RWPE1 (cell line): Measurements from ENCODE around the gene DUSP21.

ENCODE experiments used
- CTCF ChIA-PET: fragments of 350-600 bp; sonication (Branson Sonifier 250); formaldehyde crosslinking; extraction: SDS; loops from one replicate; lab custom pipeline; 2021; lab: Yijun Ruan, JAX
- POLR2A ChIA-PET: fragments of 400-600 bp; formaldehyde crosslinking; extraction: SDS; loops from one replicate; lab custom pipeline; 2020; ENCODE audit warnings: antibody characterized with exemption; ENCODE audit not compliant: low non-redundant PET; lab: Yijun Ruan, JAX
- DNase-seq: peaks from one replicate; pipeline ENCODE4 v3.0.0; 2012; ENCODE audit warnings: low spot score
- H3K27ac ChIP-seq: fragments of 450-650 bp; 2 replicates; pipeline ENCODE4 v1.5.1; 2017
- TF ChIP-seq, protein P1 (sequence below): fragments of 450-650 bp; conservative IDR thresholded peaks from 2 replicates; pipeline ENCODE4 v1.5.1; 2017; ENCODE audit warnings: low read depth, mild to moderate bottlenecking

The DUSP21 gene

DNA sequence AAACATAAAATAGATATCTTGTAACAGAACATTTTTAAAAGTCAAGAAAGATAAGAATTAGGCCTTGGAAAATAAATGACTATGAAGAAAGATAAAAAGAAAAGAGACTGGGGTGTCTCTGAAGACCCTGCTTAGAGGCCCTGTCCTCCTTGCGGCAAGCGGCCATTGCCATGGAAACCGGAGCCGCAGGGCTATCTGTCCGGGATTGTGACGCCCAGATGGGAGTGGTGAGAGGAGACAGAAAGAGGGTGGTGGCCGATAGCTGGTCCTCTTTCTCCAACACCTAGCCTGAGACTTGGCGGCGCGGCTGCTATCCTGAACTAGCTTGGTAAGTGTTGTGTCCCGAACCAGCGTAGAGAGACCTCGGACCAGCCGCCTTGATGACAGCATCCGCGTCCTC is at the start of gene DUSP21:
DUSP21 (plus strand) TSS at position 269 of the 400 bp plus-strand sequence; CDS start at position 381, 112 bp downstream.
- H3K27ac ChIP-seq = no peak within 1 kb of the TSS
- CTCF ChIA-PET = no interaction called here
- no peak for DNase-seq
- POLR2A ChIA-PET = no interaction called here
- TF ChIP-seq, protein P1, sequence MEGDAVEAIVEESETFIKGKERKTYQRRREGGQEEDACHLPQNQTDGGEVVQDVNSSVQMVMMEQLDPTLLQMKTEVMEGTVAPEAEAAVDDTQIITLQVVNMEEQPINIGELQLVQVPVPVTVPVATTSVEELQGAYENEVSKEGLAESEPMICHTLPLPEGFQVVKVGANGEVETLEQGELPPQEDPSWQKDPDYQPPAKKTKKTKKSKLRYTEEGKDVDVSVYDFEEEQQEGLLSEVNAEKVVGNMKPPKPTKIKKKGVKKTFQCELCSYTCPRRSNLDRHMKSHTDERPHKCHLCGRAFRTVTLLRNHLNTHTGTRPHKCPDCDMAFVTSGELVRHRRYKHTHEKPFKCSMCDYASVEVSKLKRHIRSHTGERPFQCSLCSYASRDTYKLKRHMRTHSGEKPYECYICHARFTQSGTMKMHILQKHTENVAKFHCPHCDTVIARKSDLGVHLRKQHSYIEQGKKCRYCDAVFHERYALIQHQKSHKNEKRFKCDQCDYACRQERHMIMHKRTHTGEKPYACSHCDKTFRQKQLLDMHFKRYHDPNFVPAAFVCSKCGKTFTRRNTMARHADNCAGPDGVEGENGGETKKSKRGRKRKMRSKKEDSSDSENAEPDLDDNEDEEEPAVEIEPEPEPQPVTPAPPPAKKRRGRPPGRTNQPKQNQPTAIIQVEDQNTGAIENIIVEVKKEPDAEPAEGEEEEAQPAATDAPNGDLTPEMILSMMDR = no peak

DNA sequence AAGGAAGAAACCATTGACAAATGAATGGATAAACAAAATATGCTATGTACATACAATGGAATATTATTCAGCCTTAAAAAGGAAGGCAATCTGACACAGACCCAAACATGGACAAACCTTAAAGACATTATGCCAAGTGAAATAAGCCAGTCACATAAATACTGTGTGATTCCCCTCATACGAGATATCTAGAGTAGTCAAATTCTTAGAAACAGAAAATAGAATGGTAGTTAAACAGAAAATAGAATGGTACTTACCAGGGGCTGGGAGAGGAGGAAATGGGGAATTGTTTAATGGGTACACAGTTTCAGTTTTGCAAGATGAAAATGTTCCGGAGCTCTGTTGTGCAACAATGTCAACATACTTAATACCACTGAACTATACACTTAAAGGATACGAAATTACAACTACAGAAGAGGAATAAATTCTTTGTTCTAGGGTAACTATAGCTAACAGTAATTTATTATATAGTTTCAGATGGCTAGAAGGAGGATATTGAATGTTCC is 47.8 kb upstream of the DUSP21 start:
- POLR2A ChIA-PET = no interaction called here
- no peak overlapping the region for H3K27ac ChIP-seq
- CTCF ChIA-PET = no interaction called here
- TF ChIP-seq, protein P1 = no peak
- no peak for DNase-seq

DNA sequence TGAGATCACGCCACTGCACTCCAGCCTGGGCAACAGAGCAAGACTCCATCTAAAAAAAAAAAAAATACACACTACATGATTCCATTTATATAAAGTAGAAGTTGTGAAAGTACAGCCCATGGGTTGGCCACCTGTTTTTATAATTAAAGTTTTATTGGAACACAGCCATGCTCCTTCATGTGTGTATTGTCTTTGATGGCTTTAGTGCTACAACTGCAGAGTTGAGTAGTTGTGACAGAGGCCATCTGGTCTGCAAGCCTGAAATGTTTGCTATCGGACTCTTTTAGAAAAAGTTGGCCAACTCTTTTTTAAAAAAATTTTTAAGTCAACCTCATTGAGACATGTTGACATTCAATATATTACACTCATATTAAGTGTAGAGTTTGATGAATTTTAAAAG is 41.2 kb upstream of the DUSP21 start:
- ChIA-PET CTCF (no interaction called here), POLR2A (no interaction called here)
- TF ChIP-seq, protein P1 = no peak
- H3K27ac ChIP-seq = no peak overlapping the region
- DNase-seq = no peak

DNA sequence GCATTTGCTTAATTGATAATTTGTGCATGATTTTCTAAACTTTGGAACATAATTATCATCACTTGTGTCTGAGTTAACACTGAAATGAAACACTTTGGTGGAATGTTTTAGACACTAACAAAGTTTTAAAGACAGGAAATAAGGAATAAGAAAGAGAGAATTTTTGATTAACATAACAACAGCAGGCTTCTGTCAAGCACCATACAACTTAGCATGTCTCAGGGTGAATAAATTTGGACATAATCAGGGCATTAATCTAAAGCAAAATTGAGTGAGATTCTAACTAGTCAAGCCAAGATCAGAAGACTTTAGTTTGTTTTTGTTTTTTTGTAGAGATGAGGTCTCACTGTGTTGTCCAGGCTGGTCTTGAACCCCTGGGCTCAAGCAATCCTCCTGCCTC is 28.1 kb upstream of the DUSP21 start:
- TF ChIP-seq, protein P1 = no peak
- CTCF ChIA-PET = no interaction called here

DNA sequence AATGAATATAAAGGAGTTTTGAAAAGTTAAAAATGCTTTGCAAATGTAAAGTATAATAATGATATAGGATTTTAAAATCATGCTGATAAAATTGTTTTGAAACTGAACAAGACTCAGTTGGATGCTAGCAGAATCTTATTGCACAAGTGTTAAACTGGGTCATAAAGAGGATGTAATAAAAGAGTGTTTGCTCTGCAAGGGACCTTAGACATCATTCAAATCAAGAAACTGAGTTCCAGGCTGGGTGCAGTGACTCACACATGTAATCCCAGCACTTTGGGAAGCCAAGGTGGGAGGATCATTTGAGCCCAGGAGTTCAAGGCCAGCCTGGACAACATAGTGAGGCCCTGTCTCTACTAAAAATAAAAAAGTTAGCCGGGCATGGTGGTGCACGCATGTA is 27.5 kb upstream of the DUSP21 start:
- ChIA-PET POLR2A (no interaction called here), CTCF (no interaction called here)
- DNase-seq = no peak
- H3K27ac ChIP-seq = no peak overlapping the region
- TF ChIP-seq, protein P1 = no peak

More for the DNA sequence above, 28.1 kb upstream of the DUSP21 start:
- no peak overlapping the region for H3K27ac ChIP-seq
- POLR2A ChIA-PET = no interaction called here
- DNase-seq = no peak

DNA sequence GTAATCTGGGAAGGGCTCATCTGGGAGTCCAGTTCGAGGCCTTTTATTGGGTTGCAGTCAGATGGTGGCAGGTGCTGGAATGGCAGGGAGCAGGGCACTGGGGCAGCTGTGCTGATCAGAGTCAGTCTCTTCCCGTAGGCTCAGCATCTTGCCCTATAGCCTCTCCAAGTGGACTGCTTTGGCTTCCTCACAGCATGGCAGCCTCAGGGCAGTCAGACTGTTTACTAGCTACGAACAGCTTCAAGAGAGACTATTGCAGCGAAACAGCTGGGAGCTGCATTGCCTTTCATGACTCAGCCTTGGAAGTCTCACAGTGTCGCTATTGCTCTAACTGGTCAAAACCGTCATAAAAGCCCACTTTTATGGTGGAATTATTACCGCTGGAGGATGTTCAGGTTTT is 26.8 kb upstream of the DUSP21 start:
- no peak overlapping the region for H3K27ac ChIP-seq
- TF ChIP-seq, protein P1 = no peak
- ChIA-PET CTCF (no interaction called here), POLR2A (no interaction called here)
- no peak for DNase-seq
